Prostate gland (tissue), 2 donors: ENCODE data around the gene ADAMTS17. TPM values are rescaled to one million over a fixed set of nuclear protein-coding genes. Genes with fewer than 3 reads are reported as not detected.
A peak's percentile ranks its signal among the peaks of the same experiment; 100 is the strongest.

Source experiments
- DNase-seq: peaks from one replicate; pipeline ENCODE4 v3.0.0-alpha.2; 2019; ENCODE audit warnings: low spot score
- H3K27ac ChIP-seq, 2 donors: fragments of 200-600 bp; sonication (generic); 2 replicates each; pipeline ENCODE4 v1.5.1; 2017 to 2019
- H3K27me3 ChIP-seq: fragments of 200-600 bp; sonication (generic); replicated peaks from 2 replicates; pipeline ENCODE4 v1.5.1; 2019; ENCODE audit not compliant: insufficient read depth
- H3K36me3 ChIP-seq, 2 donors: fragments of 200-600 bp; sonication (generic); 1 replicate in 1 of 2; 2 replicates in 1 of 2; pipeline versions ENCODE4 v1.5.1 to v1.8.1; 2017 to 2019
- H3K4me1 ChIP-seq: fragments of 200-600 bp; sonication (generic); replicated peaks from 2 replicates; pipeline ENCODE4 v1.5.1; 2019
- H3K4me3 ChIP-seq, 2 donors: fragments of 200-600 bp; sonication (generic); 2 replicates each; pipeline ENCODE4 v1.5.1; 2017 to 2019
- H3K9me3 ChIP-seq: fragments of 200-600 bp; sonication (generic); 2 replicates; pipeline ENCODE4 v1.5.1; 2017
- CTCF ChIP-seq, 4 experiments: fragments of 200-600 bp in 2 of 4; fragments of 450-650 bp in 2 of 4; sonication (generic) in 2 of 4; IDR thresholded peaks; 1 replicate in 3 of 4; 2 replicates in 1 of 4; pipeline ENCODE4 v1.5.1; 2016 to 2019; ENCODE audit warnings: antibody characterized with exemption in 4 of 4, mild to moderate bottlenecking in 2 of 4, moderate library complexity in 2 of 4
- POLR2A ChIP-seq: fragments of 450-650 bp; IDR thresholded peaks from one replicate; pipeline ENCODE4 v1.6.1; 2016; ENCODE audit warnings: antibody characterized with exemption, mild to moderate bottlenecking
- POLR2AphosphoS5 ChIP-seq: sonication (generic); formaldehyde crosslinking; IDR thresholded peaks from one replicate; pipeline ENCODE4 v1.6.1; 2017; ENCODE audit warnings: antibody characterized with exemption
- whole genome bisulfite sequencing: methylation state at CpG from one replicate; pipeline ENCODE4 v1.1.5; 2018; 5-methylcytosine and 5-hydroxymethylcytosine counted together
- intact Hi-C: fragments of 100-400 bp; cut with DNase I; formaldehyde crosslinking; loops from one replicate; pipeline ENCODE4 v1.14.2; 2022
- total RNA-seq, 2 donors: library from RNA; depleted of rRNA; stranded (reverse); fragments of >200 nt; gene quantifications; one replicate each; pipeline ENCODE4 v1.1.0, GENCODE V29; 2016

The ADAMTS17 gene
- total RNA-seq, 2 donors from 2014 or later = 2.7 to 5.6 TPM

- no peaks in the 10 kb centered on the region for H3K27me3 ChIP-seq
- no peak overlapping the region for H3K4me3 ChIP-seq
- no peak overlapping the region for H3K27ac ChIP-seq
- no peaks in the 10 kb centered on the region for H3K36me3 ChIP-seq
- no peak for DNase-seq
- no peaks in the 10 kb centered on the region for H3K9me3 ChIP-seq
- TF ChIP-seq POLR2A (no peak), CTCF (IDR thresholded peaks at IDR 0.05) (no peak), POLR2AphosphoS5 (no peak)
- WGBS = 73% methylated on average over 14 of the region's 14 CpGs
- H3K4me1 ChIP-seq = no peaks in the 10 kb centered on the region
- intact Hi-C loops = no loop called here
Measured at GRCh38 chr15:100196326-100197058, 145.3 kb downstream of the ADAMTS17 start.

GRCh38 chr15:100194996-100195395, 146.8 kb downstream of the ADAMTS17 start:
- Histone ChIP-seq H3K4me1 (no peaks in the 10 kb centered on the region), H3K9me3 (no peaks in the 10 kb centered on the region), H3K36me3 (no peaks in the 10 kb centered on the region), H3K27ac (no peak overlapping the region), H3K4me3 (no peak overlapping the region), H3K27me3 (no peaks in the 10 kb centered on the region)
- DNase-seq = no peak
- WGBS = 91% methylated on average over 8 of the region's 10 CpGs
- no peak for TF ChIP-seq POLR2A
- intact Hi-C loops = no loop called here

- no peak for DNase-seq
- WGBS = 96% methylated on average over 21 of the region's 21 CpGs
- Histone ChIP-seq H3K36me3 (no peaks in the 10 kb centered on the region), H3K27me3 (no peaks in the 10 kb centered on the region), H3K27ac (no peak overlapping the region), H3K4me1 (no peaks in the 10 kb centered on the region), H3K4me3 (no peak overlapping the region), H3K9me3 (no peaks in the 10 kb centered on the region)
- TF ChIP-seq POLR2AphosphoS5 (no peak), POLR2A (no peak), CTCF (IDR thresholded peaks at IDR 0.05) (no peak)
- intact Hi-C loops = no loop called here
Measured at GRCh38 chr15:100193277-100193860, 148.4 kb downstream of the ADAMTS17 start.

GRCh38 chr15:100192097-100193080, 149.4 kb downstream of the ADAMTS17 start:
- no peaks in the 10 kb centered on the region for H3K36me3 ChIP-seq
- no peaks in the 10 kb centered on the region for H3K4me1 ChIP-seq
- H3K9me3 ChIP-seq = no peaks in the 10 kb centered on the region
- H3K4me3 ChIP-seq = no peak overlapping the region
- H3K27me3 ChIP-seq = no peaks in the 10 kb centered on the region
- intact Hi-C loops = no loop called here
- 52% methylated on average over 14 of the region's 14 CpGs for WGBS
- TF ChIP-seq CTCF (IDR thresholded peaks at IDR 0.05) = no peak
- TF ChIP-seq POLR2AphosphoS5 = no peak
- no peak for TF ChIP-seq POLR2A
- no peak overlapping the region for H3K27ac ChIP-seq
- peak; percentile 30 for DNase-seq

- TF ChIP-seq POLR2AphosphoS5 (peak; percentile 79), CTCF (IDR thresholded peaks at IDR 0.05) (no peak)
- WGBS = 31% methylated on average over 8 of the region's 8 CpGs
- peak; percentile 74 for DNase-seq
- Histone ChIP-seq H3K4me1 (no peaks in the 10 kb centered on the region), H3K9me3 (no peaks in the 10 kb centered on the region), H3K27ac (no peak overlapping the region), H3K27me3 (no peaks in the 10 kb centered on the region), H3K4me3 (no peak overlapping the region), H3K36me3 (no peaks in the 10 kb centered on the region)
- intact Hi-C loops = no loop called here
Measured at GRCh38 chr15:100191161-100191560, 150.6 kb downstream of the ADAMTS17 start.
